HepG2 (cell line): Measurements from ENCODE around the gene GPR149. TPM values are rescaled to one million over a fixed set of nuclear protein-coding genes. Genes with fewer than 3 reads are reported as not detected.

Experiments
- ATAC-seq: fragments of 200-7000 bp; cut with Tn5 transposase; 3 replicates; pipeline ENCODE4 v1.9.1; 2020; ENCODE audit warnings: mild to moderate bottlenecking, moderate library complexity
- BruUV-seq: library from RNA; stranded (reverse); fragments of 400-500 nt; replicated peaks from 2 replicates; lab custom pipeline; 2021; lab: Mats Ljungman, UMichigan
- CTCF ChIA-PET: fragments of 300-600 bp; formaldehyde crosslinking; extraction: SDS; loops from one replicate; lab custom pipeline; 2021; ENCODE audit warnings: low total read pairs, inconsistent platforms, low intra/inter-chr PET ratio; lab: Yijun Ruan, JAX
- POLR2A ChIA-PET: fragments of 350-600 bp; sonication (Branson Sonifier 250); formaldehyde crosslinking; loops from one replicate; lab custom pipeline; 2020; ENCODE audit warnings: antibody characterized with exemption, inconsistent platforms; lab: Yijun Ruan, JAX
- DNase-seq: peaks from one replicate; pipeline ENCODE4 v3.0.0-alpha.2; 2015; ENCODE audit warnings: low spot score
- FAIRE-seq: peaks from 3 replicates; lab custom pipeline; 2011; peaks lifted over from hg19 to GRCh38; lab: Jason Lieb, UNC
- H2AFZ ChIP-seq: one replicate; pipeline ENCODE4 v1.6.1; 2011; ENCODE audit warnings: low read length, inconsistent platforms
- H3K27ac ChIP-seq: fragments of 300-600 bp; 3 replicates; pipeline ENCODE4 v1.8.0; 2011; ENCODE audit warnings: mixed run types, mild to moderate bottlenecking, mixed read lengths, low read length, inconsistent platforms; ENCODE audit not compliant: insufficient read depth; ENCODE audit errors: extremely low read length
- H3K27me3 ChIP-seq, 2 experiments: fragments of 200-600 bp in 1 of 2; 2 replicates in 1 of 2; 3 replicates in 1 of 2; pipeline versions ENCODE4 v1.6.0 to v1.8.0; 2011; ENCODE audit warnings: low read length in 2 of 2, mild to moderate bottlenecking in 2 of 2, moderate library complexity in 2 of 2, inconsistent platforms in 1 of 2; ENCODE audit not compliant: insufficient read depth in 2 of 2, control insufficient read depth in 1 of 2
- H3K36me3 ChIP-seq, 2 experiments: fragments of 200-600 bp in 1 of 2; replicated peaks in 1 of 2; 2 replicates in 1 of 2; 3 replicates in 1 of 2; pipeline versions ENCODE4 v1.5.1 to v1.8.0; 2011; ENCODE audit warnings: low read length in 2 of 2, inconsistent platforms in 1 of 2; ENCODE audit not compliant: insufficient read depth in 2 of 2, control insufficient read depth in 1 of 2
- H3K4me1 ChIP-seq: 2 replicates; pipeline ENCODE4 v1.5.1; 2012; ENCODE audit warnings: low read length, inconsistent platforms; ENCODE audit not compliant: insufficient read depth
- H3K4me2 ChIP-seq: 2 replicates; pipeline ENCODE4 v1.6.0; 2011; ENCODE audit warnings: low read depth, low read length, inconsistent platforms
- H3K4me3 ChIP-seq, 3 experiments: fragments of 200-600 bp in 1 of 3; sonication (generic), shearing (Covaris generic) in 1 of 3; replicated peaks in 1 of 3; 2 replicates each; pipeline ENCODE4 v1.5.1; 2011 to 2016; ENCODE audit warnings: low read length in 3 of 3, inconsistent platforms in 2 of 3, low read depth in 2 of 3, mild to moderate bottlenecking in 2 of 3, control low read depth in 1 of 3, mixed read lengths in 1 of 3; ENCODE audit not compliant: insufficient read depth in 1 of 3
- H3K79me2 ChIP-seq: one replicate; pipeline ENCODE4 v1.6.1; 2011; ENCODE audit warnings: low read length, inconsistent platforms; ENCODE audit not compliant: insufficient read depth
- H3K9ac ChIP-seq: 2 replicates; pipeline ENCODE4 v1.6.0; 2011; ENCODE audit warnings: mild to moderate bottlenecking, low read depth, low read length, inconsistent platforms; ENCODE audit not compliant: insufficient read depth
- H3K9me3 ChIP-seq: 2 replicates; pipeline ENCODE4 v1.5.1; 2012; ENCODE audit warnings: mild to moderate bottlenecking, low read length
- H4K20me1 ChIP-seq: 2 replicates; pipeline ENCODE4 v1.6.0; 2011; ENCODE audit warnings: inconsistent platforms, mild to moderate bottlenecking, low read length, moderate library complexity; ENCODE audit not compliant: insufficient read depth
- NR1H2 ChIP-seq: sonication (generic); formaldehyde crosslinking; IDR thresholded peaks from 2 replicates; pipeline ENCODE4 v1.8.1; 2022; ENCODE audit warnings: low read depth, missing genetic modification reagents, borderline replicate concordance
- ZNF337 ChIP-seq: sonication (generic); formaldehyde crosslinking; IDR thresholded peaks from 2 replicates; pipeline ENCODE4 v1.5.1; 2020; ENCODE audit warnings: missing genetic modification reagents, low read depth, mild to moderate bottlenecking, borderline replicate concordance
- ZNF605 ChIP-seq: sonication (generic); formaldehyde crosslinking; IDR thresholded peaks from 2 replicates; pipeline ENCODE4 v1.8.0; 2022; ENCODE audit warnings: mild to moderate bottlenecking, missing genetic modification reagents
- WGBS: methylation state at CpG from one replicate; pipeline ENCODE4 v1.1.6; 2017; ENCODE audit warnings: low lambda C conversion rate; 5-methylcytosine and 5-hydroxymethylcytosine counted together
- in situ Hi-C: cut with HindIII; loops from 2 replicates; pipeline ENCODE4 v1.10.0; 2017; ENCODE audit warnings: low pct_unique_long_range_greater_than_20kb; ENCODE audit not compliant: extremely low pct_ligation_motif_present
- intact Hi-C: fragments of 100-400 bp; cut with micrococcal nuclease; formaldehyde crosslinking; loops from one replicate; pipeline ENCODE4 v1.10.0; 2022; ENCODE audit not compliant: unreplicated experiment
- polyA plus RNA-seq, 8 experiments: library from polyadenylated mRNA; depleted of rRNA in 3 of 8; stranded (reverse) in 7 of 8; unstranded in 1 of 8; fragments of >200 nt; fragmentation: Illumina TruSeq in 4 of 8; extraction: Trizol in 4 of 8; gene quantifications; 2 replicates each; pipeline versions ENCODE4 v1.2.1 to v1.2.3, GENCODE V29; 2011 to 2016; ENCODE audit warnings: low read depth in 4 of 8, missing spikeins in 1 of 8, mixed read lengths in 1 of 8; ENCODE audit not compliant: insufficient read depth in 1 of 8
- small RNA-seq, 3 experiments: library from RNA; depleted of rRNA; stranded (forward); fragments of <200 nt; gene quantifications; one replicate each; pipeline ENCODE3, GENCODE V24; 2012; ENCODE audit warnings: low read depth in 2 of 3, low replicate concordance in 1 of 3; ENCODE audit not compliant: insufficient read length in 3 of 3, insufficient read depth in 2 of 3
- total RNA-seq, 5 experiments: library from RNA; depleted of rRNA; stranded (reverse); fragments of >200 nt; fragmentation: Illumina TruSeq; extraction: Trizol; gene quantifications; 2 replicates each; pipeline ENCODE4 v1.2.3, GENCODE V29; 2016; ENCODE audit warnings: low read depth in 1 of 5
- TF ChIP-seq, protein P1 (sequence below): sonication (generic); formaldehyde crosslinking; IDR thresholded peaks from 2 replicates; pipeline ENCODE4; 2020; ENCODE audit warnings: missing genetic modification reagents, mild to moderate bottlenecking, borderline replicate concordance

GPR149 gene
- total and polyA plus RNA-seq, 2 of the 13 experiments (the other 11 are each of a cell fraction or from before 2014, with no cell fraction given) = not detected

DNA sequence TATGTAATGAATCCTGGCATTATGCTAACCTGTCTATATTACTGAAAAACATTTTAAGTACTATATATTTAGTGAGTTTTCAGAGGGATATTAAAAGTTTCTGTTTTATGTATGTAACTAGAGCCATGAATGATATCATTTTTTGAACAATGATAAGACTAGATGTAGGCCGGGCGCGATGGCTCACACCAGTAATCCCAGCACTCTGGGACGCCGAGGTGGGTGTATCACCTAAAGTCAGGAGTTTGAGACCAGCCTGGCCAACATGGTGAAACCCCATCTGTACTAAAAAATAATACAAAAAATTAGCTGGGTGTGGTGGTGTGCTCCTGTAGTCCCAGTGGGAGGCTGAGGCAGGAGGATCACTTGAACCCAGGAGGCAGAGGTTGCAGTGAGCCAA, 139.8 kb downstream of the GPR149 start:
- CTCF ChIA-PET = no interaction called here
- in situ Hi-C loops = no loop called here

More for the DNA sequence above, 139.8 kb downstream of the GPR149 start:
- Histone ChIP-seq H3K79me2 (no peaks in the 10 kb centered on the region), H4K20me1 (no peaks in the 10 kb centered on the region), H3K4me2 (no peak overlapping the region), H3K9me3 (no peaks in the 10 kb centered on the region), H3K4me1 (no peaks in the 10 kb centered on the region), H3K4me3 (no peak overlapping the region), H3K9ac (no peak overlapping the region), H3K27me3 (no peaks in the 10 kb centered on the region), H3K36me3 (peaks cover 9 to 74% of the 10 kb centered on the region in 2 experiments), H3K27ac (no peak overlapping the region), H2AFZ (no peak overlapping the region)
- FAIRE-seq (no peak), DNase-seq (no peak), ATAC-seq (no peak)
- intact Hi-C loops = no loop called here
- BruUV-seq = no TSS peak
- 100% methylated on average over 5 of the region's 5 CpGs for WGBS
- POLR2A ChIA-PET = no interaction called here
- TF ChIP-seq ZNF605 (CRISPR knock-in tag) = no peak
- no peak for TF ChIP-seq NR1H2 (CRISPR knock-in tag)
- no peak for TF ChIP-seq ZNF337
- TF ChIP-seq, protein P1, sequence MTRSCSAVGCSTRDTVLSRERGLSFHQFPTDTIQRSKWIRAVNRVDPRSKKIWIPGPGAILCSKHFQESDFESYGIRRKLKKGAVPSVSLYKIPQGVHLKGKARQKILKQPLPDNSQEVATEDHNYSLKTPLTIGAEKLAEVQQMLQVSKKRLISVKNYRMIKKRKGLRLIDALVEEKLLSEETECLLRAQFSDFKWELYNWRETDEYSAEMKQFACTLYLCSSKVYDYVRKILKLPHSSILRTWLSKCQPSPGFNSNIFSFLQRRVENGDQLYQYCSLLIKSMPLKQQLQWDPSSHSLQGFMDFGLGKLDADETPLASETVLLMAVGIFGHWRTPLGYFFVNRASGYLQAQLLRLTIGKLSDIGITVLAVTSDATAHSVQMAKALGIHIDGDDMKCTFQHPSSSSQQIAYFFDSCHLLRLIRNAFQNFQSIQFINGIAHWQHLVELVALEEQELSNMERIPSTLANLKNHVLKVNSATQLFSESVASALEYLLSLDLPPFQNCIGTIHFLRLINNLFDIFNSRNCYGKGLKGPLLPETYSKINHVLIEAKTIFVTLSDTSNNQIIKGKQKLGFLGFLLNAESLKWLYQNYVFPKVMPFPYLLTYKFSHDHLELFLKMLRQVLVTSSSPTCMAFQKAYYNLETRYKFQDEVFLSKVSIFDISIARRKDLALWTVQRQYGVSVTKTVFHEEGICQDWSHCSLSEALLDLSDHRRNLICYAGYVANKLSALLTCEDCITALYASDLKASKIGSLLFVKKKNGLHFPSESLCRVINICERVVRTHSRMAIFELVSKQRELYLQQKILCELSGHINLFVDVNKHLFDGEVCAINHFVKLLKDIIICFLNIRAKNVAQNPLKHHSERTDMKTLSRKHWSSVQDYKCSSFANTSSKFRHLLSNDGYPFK = no peak

Small RNA genes lying within 50 kb of the gene (small RNA-seq; reads per million reads assigned to genes)
- gene RF01210 = 0 reads per million in 3 experiments

Other genes starting within 250 kb of the GPR149 start
- gene DHX36, start 105.7 kb downstream of the GPR149 start, total RNA-seq (2016; rRNA removed; fragmentation: Illumina TruSeq; extraction: Trizol) = 30.3 and 66.3 TPM in 2 replicates
- 30.4 and 44.2 TPM in 2 replicates for gene DHX36, start 105.7 kb downstream of the GPR149 start, polyA plus RNA-seq (2011; rRNA removed)